Lower leg skin (tissue), 3 donors: ENCODE results near the gene ECSCR.

ENCODE experiments used
- CTCF ChIP-seq, 3 donors: fragments of 450-650 bp; IDR thresholded peaks; one replicate each; pipeline ENCODE4 v1.5.1; 2016; ENCODE audit warnings: antibody characterized with exemption in 3 of 3, mild to moderate bottlenecking in 3 of 3, moderate library complexity in 2 of 3
- POLR2A ChIP-seq, 2 donors: fragments of 450-650 bp; IDR thresholded peaks; one replicate each; pipeline ENCODE4 v1.6.1; 2016 to 2017; ENCODE audit warnings: antibody characterized with exemption in 2 of 2, mild to moderate bottlenecking in 1 of 2, moderate library complexity in 1 of 2

GRCh38 chr5:139451176-139451575 lies 11.4 kb downstream of the ECSCR start:
- no peak for TF ChIP-seq POLR2A (IDR thresholded peaks at IDR 0.05)
- TF ChIP-seq CTCF (IDR thresholded peaks at IDR 0.05), result no peak
